ENCODE measurements around the gene ERI3. TPM values are rescaled to one million over a fixed set of nuclear protein-coding genes. Genes with fewer than 3 reads are reported as not detected.

Gene ERI3
- total RNA-seq, 1 donor from 2014 or later = 31.0 TPM

DNA sequence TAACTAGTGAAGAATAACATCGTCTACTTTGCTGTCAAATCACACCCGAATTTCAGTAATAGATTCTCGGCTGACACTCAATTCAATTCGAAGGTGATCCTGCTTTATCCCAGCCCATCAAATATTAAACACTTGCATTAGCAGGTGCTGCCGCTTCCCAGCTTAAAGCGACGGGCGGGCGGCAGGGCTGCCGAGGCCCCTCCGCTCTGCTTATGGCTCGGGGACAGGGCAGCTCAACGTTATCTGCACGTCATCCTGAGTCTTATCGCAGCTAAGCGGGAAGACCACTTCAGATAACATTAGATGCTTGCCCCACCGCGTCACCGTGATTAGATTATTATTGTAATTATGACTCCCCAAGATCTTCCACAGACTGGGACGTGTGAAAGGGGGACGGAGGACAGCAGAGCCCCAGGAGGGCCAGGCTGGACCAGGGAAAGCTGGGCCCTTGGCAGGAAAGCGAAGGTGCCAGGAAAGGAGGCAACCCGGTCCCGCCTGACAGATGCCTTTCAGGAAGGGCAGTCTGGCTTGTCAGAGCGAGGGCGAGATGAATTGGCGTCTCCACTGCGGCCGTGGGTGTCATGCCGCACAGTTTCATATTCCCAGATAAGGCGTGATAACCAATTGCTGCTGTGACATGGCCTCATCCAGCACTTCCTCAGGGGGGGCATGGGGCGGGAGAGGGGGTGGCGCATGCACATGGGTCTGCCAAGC lies 104.8 kb downstream of the ERI3 start:
- peaks cover 15% of the 10 kb centered on the region for H3K36me3 Mint-ChIP-seq

DNA sequence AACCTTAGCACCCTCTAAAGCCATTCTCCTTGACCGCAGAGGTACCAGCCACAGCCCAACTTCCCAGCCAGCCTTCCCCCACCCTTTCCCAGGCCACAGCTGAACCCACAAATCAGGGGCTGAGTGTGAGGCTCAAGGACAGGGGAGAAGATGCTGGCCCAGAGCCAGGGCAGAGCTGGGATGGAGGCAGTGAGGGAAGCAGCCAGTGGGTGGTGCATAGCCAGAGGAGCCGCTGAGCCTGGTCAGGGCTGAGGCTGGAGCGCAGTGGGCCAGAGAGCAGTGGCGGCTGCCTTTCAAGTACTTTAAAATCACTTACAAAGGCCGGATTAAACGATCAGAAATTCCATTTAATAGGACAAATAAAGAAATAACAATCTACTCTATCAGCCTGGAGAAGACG lies 105.5 kb downstream of the ERI3 start:
- DNase-seq (ENCODE audit: low spot score) = peak; percentile 59
- H3K9me3 Mint-ChIP-seq = no peaks in the 10 kb centered on the region
- H3K27ac ChIP-seq = no peak overlapping the region

More for the DNA sequence above, 104.8 kb downstream of the ERI3 start:
- peaks cover 5% of the 10 kb centered on the region for H3K27me3 Mint-ChIP-seq (ENCODE audit: insufficient read depth, low read depth)
- no peak overlapping the region for H3K27ac Mint-ChIP-seq
- Histone ChIP-seq H3K27ac (no peak overlapping the region), H3F3A (ENCODE audit: low read depth) (no peaks in the 10 kb centered on the region), H4K20me1 (ENCODE audit: low read depth) (peaks cover 26% of the 10 kb centered on the region), H3K79me2 (ENCODE audit: low read depth) (no peaks in the 10 kb centered on the region), H3K4me3 (no peak overlapping the region), H3K4me2 (no peak overlapping the region), H3K9me3 (ENCODE audit: low read depth) (no peaks in the 10 kb centered on the region), H3K27me3 (no peaks in the 10 kb centered on the region), H3K9ac (no peak overlapping the region), H3K4me1 (peaks cover 13% of the 10 kb centered on the region), H3K36me3 (no peaks in the 10 kb centered on the region), H2AFZ (replicated peaks) (no peak overlapping the region)
- H3K4me1 Mint-ChIP-seq = peaks cover 32% of the 10 kb centered on the region
- no peak for DNase-seq (ENCODE audit: low spot score)
- TF ChIP-seq, protein P1, sequence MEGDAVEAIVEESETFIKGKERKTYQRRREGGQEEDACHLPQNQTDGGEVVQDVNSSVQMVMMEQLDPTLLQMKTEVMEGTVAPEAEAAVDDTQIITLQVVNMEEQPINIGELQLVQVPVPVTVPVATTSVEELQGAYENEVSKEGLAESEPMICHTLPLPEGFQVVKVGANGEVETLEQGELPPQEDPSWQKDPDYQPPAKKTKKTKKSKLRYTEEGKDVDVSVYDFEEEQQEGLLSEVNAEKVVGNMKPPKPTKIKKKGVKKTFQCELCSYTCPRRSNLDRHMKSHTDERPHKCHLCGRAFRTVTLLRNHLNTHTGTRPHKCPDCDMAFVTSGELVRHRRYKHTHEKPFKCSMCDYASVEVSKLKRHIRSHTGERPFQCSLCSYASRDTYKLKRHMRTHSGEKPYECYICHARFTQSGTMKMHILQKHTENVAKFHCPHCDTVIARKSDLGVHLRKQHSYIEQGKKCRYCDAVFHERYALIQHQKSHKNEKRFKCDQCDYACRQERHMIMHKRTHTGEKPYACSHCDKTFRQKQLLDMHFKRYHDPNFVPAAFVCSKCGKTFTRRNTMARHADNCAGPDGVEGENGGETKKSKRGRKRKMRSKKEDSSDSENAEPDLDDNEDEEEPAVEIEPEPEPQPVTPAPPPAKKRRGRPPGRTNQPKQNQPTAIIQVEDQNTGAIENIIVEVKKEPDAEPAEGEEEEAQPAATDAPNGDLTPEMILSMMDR (IDR thresholded peaks at IDR 0.05) = no peak
- TF ChIP-seq EZH2 (IDR thresholded peaks at IDR 0.05) (no peak), EZH2phosphoT487 (IDR thresholded peaks at IDR 0.05) (no peak)
- no peaks in the 10 kb centered on the region for H3K9me3 Mint-ChIP-seq
- no peak overlapping the region for H3K4me3 Mint-ChIP-seq

DNA sequence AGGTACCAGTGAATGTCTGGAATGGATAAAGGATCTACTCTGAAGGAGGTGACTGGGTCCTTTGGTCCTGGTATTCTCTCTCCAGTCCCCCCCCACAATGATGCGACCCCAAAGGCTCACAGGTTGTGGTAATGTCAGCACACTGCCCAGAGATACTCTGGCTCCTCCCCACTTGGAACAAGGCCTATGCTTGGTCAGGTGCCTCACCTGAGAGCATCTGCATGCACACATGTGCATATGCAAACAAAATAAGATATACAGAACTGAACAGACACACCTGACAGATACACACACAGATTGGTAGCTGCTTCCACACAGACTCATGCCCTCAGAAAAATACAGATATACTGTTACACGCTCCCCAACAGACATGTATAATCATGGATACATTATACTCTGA lies 108.3 kb downstream of the ERI3 start:
- DNase-seq (ENCODE audit: low spot score) = no peak

More for the DNA sequence above, 105.5 kb downstream of the ERI3 start:
- Histone ChIP-seq H3K9me3 (ENCODE audit: low read depth) (no peaks in the 10 kb centered on the region), H3K4me1 (peaks cover 11% of the 10 kb centered on the region), H4K20me1 (ENCODE audit: low read depth) (peaks cover 33% of the 10 kb centered on the region), H3K4me2 (no peak overlapping the region), H3K27me3 (no peaks in the 10 kb centered on the region), H3K79me2 (ENCODE audit: low read depth) (no peaks in the 10 kb centered on the region), H3K9ac (no peak overlapping the region), H2AFZ (replicated peaks) (no peak overlapping the region), H3K36me3 (no peaks in the 10 kb centered on the region), H3F3A (ENCODE audit: low read depth) (no peaks in the 10 kb centered on the region), H3K4me3 (no peak overlapping the region)
- H3K27ac Mint-ChIP-seq = no peak overlapping the region
- H3K27me3 Mint-ChIP-seq (ENCODE audit: insufficient read depth, low read depth) = peaks cover 5% of the 10 kb centered on the region
- H3K36me3 Mint-ChIP-seq = peaks cover 15% of the 10 kb centered on the region
- peaks cover 36% of the 10 kb centered on the region for H3K4me1 Mint-ChIP-seq
- no peak overlapping the region for H3K4me3 Mint-ChIP-seq
- TF ChIP-seq EZH2 (IDR thresholded peaks at IDR 0.05) (no peak), EZH2phosphoT487 (IDR thresholded peaks at IDR 0.05) (no peak)
- TF ChIP-seq, protein P1 (IDR thresholded peaks at IDR 0.05) = peak; percentile 24

More for the DNA sequence above, 108.3 kb downstream of the ERI3 start:
- Histone ChIP-seq H3K9me3 (ENCODE audit: low read depth) (no peaks in the 10 kb centered on the region), H3K9ac (no peak overlapping the region), H4K20me1 (ENCODE audit: low read depth) (peaks cover 60% of the 10 kb centered on the region), H3F3A (ENCODE audit: low read depth) (no peaks in the 10 kb centered on the region), H2AFZ (replicated peaks) (no peak overlapping the region), H3K4me3 (no peak overlapping the region), H3K4me2 (no peak overlapping the region), H3K36me3 (no peaks in the 10 kb centered on the region), H3K4me1 (peaks cover 16% of the 10 kb centered on the region), H3K27ac (no peak overlapping the region), H3K79me2 (ENCODE audit: low read depth) (no peaks in the 10 kb centered on the region), H3K27me3 (no peaks in the 10 kb centered on the region)
- Mint-ChIP-seq H3K4me3 (peak overlapping the region; percentile 66), H3K27me3 (ENCODE audit: insufficient read depth, low read depth) (peaks cover 9% of the 10 kb centered on the region), H3K9me3 (no peaks in the 10 kb centered on the region), H3K36me3 (peaks cover 24% of the 10 kb centered on the region), H3K4me1 (peaks cover 48% of the 10 kb centered on the region), H3K27ac (peak overlapping the region; percentile 28)
- TF ChIP-seq EZH2phosphoT487 (IDR thresholded peaks at IDR 0.05) (no peak), EZH2 (IDR thresholded peaks at IDR 0.05) (no peak)
- TF ChIP-seq, protein P1 (IDR thresholded peaks at IDR 0.05) = no peak
